ENCODE results near the gene TSPAN7. TPM values are rescaled to one million over a fixed set of nuclear protein-coding genes. Genes with fewer than 3 reads are reported as not detected.

Gene TSPAN7
- total and polyA plus RNA-seq, 2 donors (not counting 1 experiment from before 2014, with no cell fraction given), result 0.07 to 0.32 TPM

DNA sequence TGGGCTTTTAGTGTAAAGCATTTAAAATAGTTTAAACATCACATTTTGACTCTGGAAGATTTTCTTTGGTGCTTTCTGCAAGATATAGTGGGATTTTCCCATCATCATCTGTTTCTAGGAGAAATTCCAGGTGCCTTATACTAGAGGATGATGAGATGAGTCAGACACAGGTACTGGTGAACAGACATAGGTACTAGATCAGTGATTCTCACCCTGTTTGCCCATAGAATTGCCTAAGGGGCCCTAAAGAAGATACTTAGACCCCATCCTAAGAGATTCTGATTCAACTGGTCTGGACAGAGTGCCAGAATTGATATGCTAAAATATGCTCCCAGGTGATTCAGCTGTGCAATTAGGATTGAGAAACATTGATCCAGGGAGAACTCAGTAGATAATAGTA is 9.7 kb downstream of the TSPAN7 start:
- no peak overlapping the region for H3K4me3 ChIP-seq (ENCODE audit: control extremely low read depth in 1 of 5, extremely low read depth in 1 of 5, insufficient read depth in 1 of 5, low read depth in 2 of 5, low read length in 4 of 5)
- H3K79me2 ChIP-seq (ENCODE audit: control insufficient read depth, insufficient read depth, low read length), result no peaks in the 10 kb centered on the region
- DNase-seq (no peak), ATAC-seq (ENCODE audit: low read depth) (no peak)
- POLR2A ChIA-PET, result no interaction called here
- no peaks in the 10 kb centered on the region for H4K20me1 ChIP-seq (ENCODE audit: control insufficient read depth, insufficient read depth, low read length, poor library complexity, severe bottlenecking)
- no peaks in the 10 kb centered on the region for H3K36me3 ChIP-seq (replicated peaks in 1 of 2; ENCODE audit: control extremely low read depth in 1 of 2, control insufficient read depth in 1 of 2, extremely low read depth in 1 of 2, insufficient read depth in 2 of 2, low read length in 1 of 2)
- H3K27ac ChIP-seq (ENCODE audit: low read length in 2 of 2), result no peak overlapping the region
- Mint-ChIP-seq H3K27me3 (peaks cover 3% of the 10 kb centered on the region), H3K9me3 (ENCODE audit: insufficient read depth) (no peaks in the 10 kb centered on the region), H3K4me3 (no peak overlapping the region), H3K4me1 (no peaks in the 10 kb centered on the region), H3K27ac (no peak overlapping the region)
- H3K9ac ChIP-seq (ENCODE audit: low read length), result no peak overlapping the region
- H2AFZ ChIP-seq (ENCODE audit: insufficient read depth, low read depth, low read length, poor library complexity, severe bottlenecking), result no peak overlapping the region
- no peak for TF ChIP-seq EZH2 (IDR thresholded peaks at IDR 0.05; ENCODE audit: borderline replicate concordance, insufficient read depth, low read depth, low read length, poor library complexity, severe bottlenecking)
- TF ChIP-seq, protein P1, sequence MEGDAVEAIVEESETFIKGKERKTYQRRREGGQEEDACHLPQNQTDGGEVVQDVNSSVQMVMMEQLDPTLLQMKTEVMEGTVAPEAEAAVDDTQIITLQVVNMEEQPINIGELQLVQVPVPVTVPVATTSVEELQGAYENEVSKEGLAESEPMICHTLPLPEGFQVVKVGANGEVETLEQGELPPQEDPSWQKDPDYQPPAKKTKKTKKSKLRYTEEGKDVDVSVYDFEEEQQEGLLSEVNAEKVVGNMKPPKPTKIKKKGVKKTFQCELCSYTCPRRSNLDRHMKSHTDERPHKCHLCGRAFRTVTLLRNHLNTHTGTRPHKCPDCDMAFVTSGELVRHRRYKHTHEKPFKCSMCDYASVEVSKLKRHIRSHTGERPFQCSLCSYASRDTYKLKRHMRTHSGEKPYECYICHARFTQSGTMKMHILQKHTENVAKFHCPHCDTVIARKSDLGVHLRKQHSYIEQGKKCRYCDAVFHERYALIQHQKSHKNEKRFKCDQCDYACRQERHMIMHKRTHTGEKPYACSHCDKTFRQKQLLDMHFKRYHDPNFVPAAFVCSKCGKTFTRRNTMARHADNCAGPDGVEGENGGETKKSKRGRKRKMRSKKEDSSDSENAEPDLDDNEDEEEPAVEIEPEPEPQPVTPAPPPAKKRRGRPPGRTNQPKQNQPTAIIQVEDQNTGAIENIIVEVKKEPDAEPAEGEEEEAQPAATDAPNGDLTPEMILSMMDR (IDR thresholded peaks at IDR 0.05), result no peak
- H3K9me3 ChIP-seq (ENCODE audit: control extremely low read depth in 1 of 3, control insufficient read depth in 2 of 3, insufficient read depth in 1 of 3, low read length in 2 of 3), result no peaks in the 10 kb centered on the region
- H3K4me1 ChIP-seq (ENCODE audit: control insufficient read depth in 2 of 2, insufficient read depth in 2 of 2, low read length in 2 of 2), result no peaks in the 10 kb centered on the region
- no peaks in the 10 kb centered on the region for H3K27me3 ChIP-seq (replicated peaks in 1 of 4; ENCODE audit: control extremely low read depth in 1 of 4, control insufficient read depth in 3 of 4, insufficient read depth in 4 of 4, low read length in 3 of 4)
- intact Hi-C loops (cut with micrococcal nuclease), result no loop called here
- no peak overlapping the region for H3K4me2 ChIP-seq (replicated peaks; ENCODE audit: low read depth, low read length, poor library complexity, severe bottlenecking)
- CTCF ChIA-PET, result no interaction called here

DNA sequence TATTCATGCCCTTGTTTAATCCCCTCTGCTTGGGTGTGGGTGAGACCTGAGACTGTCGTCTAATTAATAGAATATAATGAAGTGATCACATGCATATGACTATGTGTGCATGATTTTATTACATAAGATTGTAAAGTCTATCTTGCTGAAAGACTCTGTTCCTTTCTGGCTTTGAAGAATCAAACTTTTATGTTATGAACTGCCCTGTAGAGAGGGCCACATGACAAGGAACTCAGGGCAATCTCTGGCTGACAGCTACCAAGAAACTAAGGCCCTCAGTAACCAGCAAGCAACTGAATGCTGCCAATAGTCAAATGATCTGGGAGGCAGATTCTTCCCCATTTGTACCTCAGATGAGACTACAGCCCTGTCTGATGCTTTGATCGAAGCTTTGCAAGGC is 13.5 kb downstream of the TSPAN7 start:
- Histone ChIP-seq H3K27me3 (replicated peaks in 1 of 4; ENCODE audit: control extremely low read depth in 1 of 4, control insufficient read depth in 3 of 4, insufficient read depth in 4 of 4, low read length in 3 of 4) (no peaks in the 10 kb centered on the region), H3K4me3 (ENCODE audit: control extremely low read depth in 1 of 5, extremely low read depth in 1 of 5, insufficient read depth in 1 of 5, low read depth in 2 of 5, low read length in 4 of 5) (no peak overlapping the region), H3K4me1 (ENCODE audit: control insufficient read depth in 2 of 2, insufficient read depth in 2 of 2, low read length in 2 of 2) (no peaks in the 10 kb centered on the region), H3K4me2 (replicated peaks; ENCODE audit: low read depth, low read length, poor library complexity, severe bottlenecking) (no peak overlapping the region), H3K9me3 (ENCODE audit: control extremely low read depth in 1 of 3, control insufficient read depth in 2 of 3, insufficient read depth in 1 of 3, low read length in 2 of 3) (no peaks in the 10 kb centered on the region), H3K9ac (ENCODE audit: low read length) (no peak overlapping the region), H3K27ac (ENCODE audit: low read length in 2 of 2) (no peak overlapping the region), H2AFZ (ENCODE audit: insufficient read depth, low read depth, low read length, poor library complexity, severe bottlenecking) (no peak overlapping the region), H4K20me1 (ENCODE audit: control insufficient read depth, insufficient read depth, low read length, poor library complexity, severe bottlenecking) (no peaks in the 10 kb centered on the region), H3K36me3 (replicated peaks in 1 of 2; ENCODE audit: control extremely low read depth in 1 of 2, control insufficient read depth in 1 of 2, extremely low read depth in 1 of 2, insufficient read depth in 2 of 2, low read length in 1 of 2) (no peaks in the 10 kb centered on the region), H3K79me2 (ENCODE audit: control insufficient read depth, insufficient read depth, low read length) (no peaks in the 10 kb centered on the region)
- CTCF ChIA-PET, result no interaction called here
- H3K27ac Mint-ChIP-seq, result no peak overlapping the region
- POLR2A ChIA-PET, result no interaction called here
- intact Hi-C loops (cut with micrococcal nuclease), result no loop called here
- DNase-seq, result no peak
- peaks cover 3% of the 10 kb centered on the region for H3K27me3 Mint-ChIP-seq
- TF ChIP-seq EZH2 (IDR thresholded peaks at IDR 0.05; ENCODE audit: borderline replicate concordance, insufficient read depth, low read depth, low read length, poor library complexity, severe bottlenecking), result no peak
- TF ChIP-seq, protein P1 (IDR thresholded peaks at IDR 0.05), result no peak
- H3K9me3 Mint-ChIP-seq (ENCODE audit: insufficient read depth), result no peaks in the 10 kb centered on the region
- ATAC-seq (ENCODE audit: low read depth), result no peak
- WGBS (ENCODE audit: insufficient coverage), result no CpG with 5 or more reads among the region's 2 CpGs
- H3K4me1 Mint-ChIP-seq, result no peaks in the 10 kb centered on the region
- no peak overlapping the region for H3K4me3 Mint-ChIP-seq

Measured in B cell (primary cell).